NCI-H187 (cell line): ENCODE data around the gene VAMP4.

Source experiments
- DNase-seq, 2 experiments: peaks; one replicate each; lab custom pipeline; 2025; lab: John Stamatoyannopoulos, UW

VAMP4 gene

GRCh38 chr1:171741872-171742576 lies at the start of gene VAMP4:
Gene VAMP4, minus strand, starts transcription at chr1:171742065. Its CDS starts 3,651 bp downstream, at chr1:171738414.
- DNase-seq, result peak; percentile 94 to 99

DNA sequence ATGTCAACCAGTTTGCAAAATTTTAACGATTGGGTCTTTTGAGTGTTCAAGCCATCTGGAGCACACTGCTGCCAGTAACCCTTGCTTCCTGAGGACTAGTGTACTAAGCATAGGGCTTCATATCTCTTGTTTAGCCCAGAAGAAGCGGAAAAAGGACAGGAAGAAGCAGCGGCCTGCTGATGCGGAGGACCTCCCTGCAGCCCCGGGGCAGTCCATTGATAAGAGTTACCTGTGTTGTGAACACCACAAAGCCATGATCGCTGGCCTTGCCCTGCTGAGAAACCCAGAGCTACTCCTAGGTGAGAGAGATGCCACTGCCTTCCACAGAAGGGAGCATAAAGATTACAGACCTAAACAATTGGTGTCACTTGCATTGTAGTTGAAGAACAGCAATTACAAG lies 48.5 kb upstream of the VAMP4 start:
- no peak for DNase-seq

DNA sequence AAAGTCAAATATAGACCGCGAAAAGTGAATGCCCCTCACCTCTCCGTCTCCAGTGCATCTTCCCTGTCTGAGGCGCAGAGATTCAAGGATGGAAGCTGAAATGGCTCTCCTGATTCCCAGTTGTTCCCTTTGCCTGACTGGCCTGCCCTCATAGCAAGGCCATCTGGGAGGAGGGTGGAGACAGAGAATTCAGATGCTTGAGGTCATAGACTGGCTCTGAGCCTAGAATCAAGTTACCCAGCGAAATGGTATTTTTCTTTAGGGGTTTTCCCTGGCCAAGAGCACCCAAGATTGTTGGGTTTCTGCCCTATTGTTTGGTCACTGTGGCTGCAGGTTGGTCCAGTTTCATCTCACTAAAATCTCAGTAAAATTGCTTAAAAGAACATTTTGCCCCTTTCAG lies 46.8 kb upstream of the VAMP4 start:
- no peak for DNase-seq

GRCh38 chr1:171787686-171788480 lies 46.0 kb upstream of the VAMP4 start:
- no peak for DNase-seq

DNA sequence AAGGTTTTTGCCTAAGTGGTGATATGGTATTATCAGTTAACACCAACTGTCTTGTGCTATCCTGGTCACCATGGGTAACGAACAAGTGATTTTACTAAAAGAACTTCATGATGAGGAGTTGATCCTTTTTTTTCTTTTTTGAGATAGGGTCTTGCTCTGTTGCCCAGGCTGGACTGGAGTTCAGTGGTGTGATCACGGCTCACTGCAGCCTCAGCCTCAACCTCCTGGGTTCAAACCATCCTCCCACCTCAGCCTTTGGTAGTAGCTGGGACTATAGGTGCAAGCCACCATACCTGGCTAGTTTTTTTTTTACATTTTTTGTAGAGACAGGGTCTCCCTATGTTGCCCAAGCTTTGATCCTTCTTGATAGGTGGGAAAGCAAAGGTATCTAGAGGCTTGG lies 44.7 kb upstream of the VAMP4 start:
- DNase-seq, result no peak

- no peak for DNase-seq
Measured at GRCh38 chr1:171785766-171786165, 43.9 kb upstream of the VAMP4 start.

DNA sequence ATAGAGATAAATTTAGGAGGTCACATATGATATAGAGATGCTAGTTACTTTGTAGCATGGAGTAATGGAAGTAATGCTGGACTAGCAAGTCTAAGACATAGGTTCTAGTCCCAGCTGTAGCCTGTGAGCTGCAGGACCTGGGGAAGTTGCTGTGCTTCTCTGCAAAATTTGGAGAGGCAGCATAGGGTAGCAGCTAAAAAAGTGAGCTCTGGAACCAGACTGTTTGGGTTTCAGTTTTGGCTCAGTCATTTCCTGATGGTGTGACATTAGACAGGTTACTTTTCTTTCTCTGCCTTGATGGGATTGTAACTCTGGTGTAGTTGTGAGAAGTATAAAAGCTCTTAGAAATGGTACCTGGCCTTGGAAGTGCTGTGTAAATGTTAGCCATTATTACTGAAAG lies 42.9 kb upstream of the VAMP4 start:
- DNase-seq, result no peak

DNA sequence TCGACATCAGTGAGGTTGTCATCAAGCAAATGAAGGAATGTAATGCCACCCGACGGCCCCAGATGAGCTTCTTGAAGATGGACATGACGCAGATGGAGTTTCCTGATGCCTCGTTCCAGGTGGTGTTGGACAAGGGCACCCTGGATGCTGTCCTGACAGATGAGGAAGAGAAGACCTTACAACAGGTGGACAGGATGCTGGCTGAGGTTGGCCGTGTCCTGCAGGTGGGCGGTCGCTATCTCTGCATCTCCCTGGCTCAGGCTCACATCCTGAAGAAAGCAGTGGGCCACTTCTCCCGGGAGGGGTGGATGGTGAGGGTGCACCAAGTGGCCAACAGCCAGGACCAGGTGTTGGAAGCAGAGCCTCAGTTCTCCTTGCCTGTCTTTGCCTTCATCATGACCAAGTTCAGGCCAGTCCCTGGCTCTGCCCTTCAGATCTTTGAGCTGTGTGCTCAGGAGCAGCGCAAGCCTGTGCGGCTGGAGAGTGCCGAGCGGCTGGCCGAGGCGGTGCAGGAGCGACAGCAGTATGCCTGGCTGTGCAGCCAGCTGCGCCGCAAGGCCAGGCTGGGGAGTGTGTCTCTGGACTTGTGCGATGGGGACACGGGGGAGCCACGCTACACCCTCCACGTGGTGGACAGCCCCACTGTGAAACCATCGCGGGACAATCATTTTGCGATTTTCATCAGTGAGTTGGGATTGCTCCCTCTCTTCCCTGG lies 42.1 kb upstream of the VAMP4 start:
- DNase-seq, result no peak

- DNase-seq, result peak; percentile 98 to 100
Measured at GRCh38 chr1:171781176-171781875, 39.5 kb upstream of the VAMP4 start, which contains the start of gene METTL13. Gene METTL13, plus strand, starts transcription at chr1:171781660. Its CDS starts 308 bp downstream, at chr1:171781968.

GRCh38 chr1:171780583-171781175 lies 38.8 kb upstream of the VAMP4 start:
- DNase-seq, result peak in 1 of 2 experiments; percentile 7

GRCh38 chr1:171772312-171772711 lies 30.4 kb upstream of the VAMP4 start:
- DNase-seq, result no peak

DNA sequence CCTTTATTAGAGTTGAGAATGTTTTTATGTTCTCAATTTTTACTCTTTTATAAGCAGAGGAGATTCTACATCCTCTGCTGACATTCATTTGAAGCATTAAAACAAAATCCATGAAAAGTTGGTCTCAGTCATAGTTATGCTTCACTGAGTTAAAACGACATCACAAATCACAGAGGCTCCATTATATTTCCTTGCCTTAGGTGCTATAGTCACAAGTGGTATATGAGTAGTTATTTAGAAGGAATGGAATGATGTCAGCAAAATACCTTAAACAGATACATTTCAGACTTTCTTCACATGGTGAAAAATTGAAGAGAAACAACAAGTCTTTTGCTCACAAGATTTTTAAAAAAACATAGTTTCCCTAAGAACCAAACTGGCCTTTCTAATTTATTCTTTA lies 27.9 kb upstream of the VAMP4 start:
- DNase-seq, result no peak

- no peak for DNase-seq
Measured at GRCh38 chr1:171769171-171769570, 27.3 kb upstream of the VAMP4 start.

DNA sequence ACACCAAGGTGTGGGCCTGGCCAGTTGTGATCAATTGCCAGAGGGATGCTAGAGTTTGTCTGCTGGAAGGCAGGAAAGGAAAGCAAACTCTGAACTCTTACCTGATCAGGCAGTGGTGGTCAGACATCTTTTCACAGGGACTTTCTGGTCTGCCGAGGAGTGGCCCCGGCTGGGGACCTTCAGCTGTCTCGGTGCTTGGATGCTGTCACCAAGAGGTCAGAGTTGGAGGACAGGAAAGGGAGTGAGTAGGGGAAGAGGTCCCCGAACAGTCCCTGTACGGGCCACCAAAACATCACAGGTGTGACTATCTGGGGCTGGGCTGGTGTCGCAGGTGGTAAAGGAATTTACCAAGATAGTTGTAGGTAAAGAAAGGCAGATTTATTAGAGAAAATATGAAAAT lies 21.9 kb upstream of the VAMP4 start:
- no peak for DNase-seq

DNA sequence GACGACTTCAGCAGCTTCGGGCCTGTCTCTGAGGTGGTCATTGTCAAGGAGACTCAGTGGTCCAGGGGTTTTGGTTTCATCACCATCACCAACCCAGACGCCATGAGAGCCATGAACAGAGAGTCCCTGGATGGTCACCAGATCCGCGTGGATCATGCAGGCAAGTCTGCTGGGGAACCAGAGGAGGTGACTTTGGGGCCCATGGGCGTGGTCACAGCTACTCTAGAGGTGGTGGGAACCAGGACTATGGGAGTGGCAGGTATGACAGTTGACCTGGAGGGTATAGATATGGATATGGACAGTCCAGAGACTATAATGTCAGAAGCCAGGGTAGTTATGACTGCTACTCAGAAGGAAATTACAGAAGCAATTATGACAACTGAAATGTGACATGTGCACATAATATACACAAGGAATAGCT lies 20.3 kb upstream of the VAMP4 start:
- DNase-seq, result no peak

DNA sequence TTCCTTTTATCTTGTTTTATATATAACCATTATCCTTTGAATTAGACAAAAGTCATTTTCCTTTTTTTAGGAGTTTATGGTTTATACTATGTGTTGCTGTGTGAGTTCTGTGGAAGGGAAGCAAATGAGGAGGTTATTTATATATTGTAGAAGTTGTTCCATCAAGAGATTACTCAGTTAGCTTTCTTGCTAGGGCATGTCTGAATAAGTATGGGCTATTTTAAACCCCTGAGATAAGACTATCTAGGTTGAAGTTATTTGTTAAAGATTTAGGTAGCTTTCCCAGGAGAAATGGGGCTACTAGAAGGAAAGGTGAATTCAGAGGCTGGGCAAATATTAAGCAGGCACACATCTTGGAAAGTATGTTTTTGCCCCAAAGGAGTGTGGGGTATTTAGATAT lies 16.1 kb upstream of the VAMP4 start:
- DNase-seq, result no peak

GRCh38 chr1:171756856-171757255 lies 15.0 kb upstream of the VAMP4 start:
- no peak for DNase-seq

DNA sequence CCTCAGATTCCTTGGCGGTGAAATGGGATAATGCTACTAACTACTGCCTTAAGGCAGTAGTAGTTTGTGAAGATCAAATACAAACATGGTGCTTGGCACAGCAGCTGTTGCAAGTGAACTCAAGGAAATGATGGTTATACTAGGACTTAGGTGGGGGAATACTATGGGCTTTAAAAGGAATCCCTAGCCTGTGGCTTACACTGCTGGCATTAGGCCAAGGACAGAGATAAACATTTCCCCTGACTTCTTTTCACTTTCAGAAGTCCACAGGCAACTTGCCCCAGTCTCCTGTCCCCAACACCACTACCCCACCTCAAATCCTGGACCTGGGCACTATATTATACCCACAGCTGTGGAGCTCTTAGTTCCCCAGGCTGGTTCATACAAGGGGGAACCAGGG lies 13.1 kb upstream of the VAMP4 start:
- no peak for DNase-seq

DNA sequence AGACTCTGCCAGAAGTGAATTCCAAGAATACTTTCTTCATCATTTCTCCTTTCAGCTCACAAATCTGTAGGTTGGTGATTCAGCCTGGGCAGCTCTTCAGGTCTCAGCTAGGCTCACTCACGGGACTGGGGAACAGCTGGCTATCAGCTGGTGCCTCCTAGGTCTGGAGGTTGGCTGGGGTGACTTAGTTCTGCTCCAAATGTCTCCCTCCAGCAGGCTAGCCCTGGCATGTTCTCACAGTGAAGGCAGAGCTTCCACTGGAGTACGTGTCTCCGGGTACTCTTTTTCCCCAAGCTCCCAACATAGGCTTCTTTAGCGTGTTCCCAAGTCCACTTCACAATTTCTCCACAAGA lies 12.5 kb upstream of the VAMP4 start:
- DNase-seq, result no peak

DNA sequence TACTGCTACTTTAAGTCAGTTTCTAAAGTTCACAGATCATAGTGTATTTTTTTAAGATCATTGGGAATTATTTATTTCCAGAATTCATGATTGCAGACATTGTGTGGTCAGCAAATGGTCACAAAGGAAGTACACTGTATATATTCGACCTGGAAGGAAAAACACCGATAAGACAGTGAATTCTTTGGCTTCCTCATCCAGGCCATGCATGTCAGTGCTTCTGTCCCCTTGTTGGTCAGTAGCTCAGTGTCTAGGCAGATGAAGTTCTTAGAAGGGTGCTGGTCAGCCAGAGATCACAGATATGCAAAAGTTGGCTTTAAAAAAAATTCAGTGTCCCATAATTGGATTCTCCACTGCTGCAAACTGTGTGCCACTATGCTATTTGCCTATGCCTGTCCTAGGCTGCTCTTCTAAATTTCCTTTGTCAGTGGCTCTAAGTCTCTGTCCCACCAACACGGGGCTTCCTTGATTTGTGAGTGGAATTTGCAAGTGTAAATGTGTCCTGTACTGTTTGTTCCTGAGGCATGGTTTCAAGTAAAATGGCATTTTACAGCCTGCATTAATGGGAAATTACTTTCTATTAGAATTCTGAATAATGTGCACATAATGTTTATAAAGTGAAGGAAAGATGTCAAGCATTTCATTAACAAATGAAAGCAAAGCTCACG lies 12.0 kb upstream of the VAMP4 start:
- no peak for DNase-seq

DNA sequence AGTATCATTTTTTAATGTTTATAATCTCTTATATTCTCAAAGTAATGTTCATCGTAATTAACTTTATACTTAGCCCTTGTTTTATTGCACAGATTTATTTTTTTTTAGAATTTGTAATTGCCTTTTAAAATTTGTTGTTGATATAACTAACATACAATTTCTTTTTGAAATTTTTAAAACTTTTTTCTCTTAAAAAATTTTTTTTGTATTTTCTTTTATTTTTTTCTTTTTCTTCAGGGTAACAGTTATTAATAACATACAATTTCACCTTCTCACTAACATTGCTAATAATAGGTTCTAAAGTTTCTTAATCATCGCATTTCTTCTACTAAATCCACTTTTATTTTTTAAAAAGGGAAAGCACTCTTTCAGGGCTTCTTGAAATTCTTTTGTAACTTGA lies 11.3 kb upstream of the VAMP4 start:
- DNase-seq, result no peak
